Activated T-cell treated with anti-CD3 and anti-CD28 coated beads for 48 hours (primary cell): ENCODE data around the gene ADAM10.
"Not testable (repeated sequence)": the region's sequence is repeated elsewhere in the genome, so short reads cannot be mapped to it uniquely, and the experiment has no call there.

Experiments used
- DNase-seq: peaks from one replicate; pipeline ENCODE4 v3.0.0-alpha.2; 2020; ENCODE audit warnings: low read depth

Gene ADAM10

GRCh38 chr15:58676766-58677165, 72.7 kb downstream of the ADAM10 start:
- DNase-seq: no peak

DNA sequence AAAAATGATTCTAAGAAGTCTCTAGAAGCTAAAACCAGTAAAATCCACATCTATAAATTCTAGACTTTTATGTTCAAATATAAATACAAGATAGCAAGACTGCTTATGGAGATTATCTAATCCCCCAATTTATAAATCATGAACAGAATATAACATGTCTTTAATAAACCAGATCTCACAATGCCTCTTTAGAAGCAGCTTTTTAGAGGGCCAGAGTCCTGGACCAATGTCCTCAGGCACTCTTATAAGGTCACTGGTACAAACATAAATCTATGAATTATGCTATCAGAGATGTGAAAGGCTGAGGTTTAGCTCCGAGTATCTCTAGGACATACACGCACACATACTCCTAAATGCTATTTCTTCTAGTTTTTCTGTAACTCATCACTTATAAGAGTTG, 78.3 kb downstream of the ADAM10 start:
- DNase-seq: no peak

- DNase-seq: no peak
Observed at GRCh38 chr15:58669108-58669507, 80.4 kb downstream of the ADAM10 start.

DNA sequence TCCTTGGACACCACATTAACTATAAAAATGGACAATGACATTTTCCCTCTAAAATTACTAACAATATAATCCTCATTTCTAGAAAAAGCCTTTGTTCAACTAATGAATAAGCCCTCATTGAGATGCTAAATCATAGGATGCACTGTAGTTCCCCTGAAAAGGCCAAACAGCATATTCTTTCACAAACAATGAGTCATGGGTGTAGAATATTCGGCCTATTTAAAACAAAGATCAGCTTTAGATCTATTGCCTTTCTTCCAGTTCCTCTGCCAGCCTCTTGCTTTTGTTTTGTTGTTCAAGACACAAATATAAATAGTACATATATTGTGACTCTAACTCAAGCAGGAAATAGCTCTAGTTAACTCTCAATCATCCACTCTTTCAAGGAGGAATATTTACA, 82.5 kb downstream of the ADAM10 start:
- DNase-seq: no peak

GRCh38 chr15:58665672-58666071, 83.8 kb downstream of the ADAM10 start:
- DNase-seq: no peak

GRCh38 chr15:58650102-58650501, 99.4 kb downstream of the ADAM10 start:
- DNase-seq: no peak

DNA sequence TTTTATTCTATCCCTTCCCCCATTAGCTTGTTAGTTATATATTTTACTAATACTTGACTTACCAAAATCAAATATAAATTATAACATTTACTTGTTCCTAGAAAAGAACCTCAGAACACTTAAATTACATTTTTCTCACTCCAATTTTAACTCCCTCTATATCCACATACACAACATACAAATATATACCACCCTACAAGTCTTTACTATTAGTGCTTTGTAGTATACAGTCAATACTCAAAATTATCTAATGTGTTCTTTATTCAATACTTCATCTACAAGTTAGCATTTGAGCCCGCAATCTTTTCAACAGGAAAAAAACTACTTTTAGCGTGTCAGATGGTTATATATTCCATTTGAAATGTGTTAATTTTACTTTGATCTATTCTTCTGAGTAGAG, 100.3 kb downstream of the ADAM10 start:
- no peak for DNase-seq

DNA sequence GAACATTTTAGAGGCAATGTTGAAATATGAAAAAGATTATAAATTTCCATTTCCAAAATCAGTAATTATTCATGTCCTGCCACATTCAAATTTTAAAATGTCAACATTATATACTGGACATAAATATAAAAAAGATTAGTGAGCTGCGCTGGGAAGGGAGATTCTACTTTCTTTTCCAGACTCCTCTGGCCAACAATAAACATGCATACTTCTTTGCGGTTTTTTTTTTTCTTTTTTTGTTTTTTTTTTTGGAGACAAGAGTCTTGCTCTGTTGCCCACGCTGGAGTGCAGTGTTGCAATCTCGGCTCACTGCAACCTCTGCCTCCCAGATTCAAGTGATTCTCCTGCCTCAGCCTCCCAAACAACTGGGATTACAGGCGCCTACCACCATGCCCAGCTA, 105.5 kb downstream of the ADAM10 start:
- no peak for DNase-seq

DNA sequence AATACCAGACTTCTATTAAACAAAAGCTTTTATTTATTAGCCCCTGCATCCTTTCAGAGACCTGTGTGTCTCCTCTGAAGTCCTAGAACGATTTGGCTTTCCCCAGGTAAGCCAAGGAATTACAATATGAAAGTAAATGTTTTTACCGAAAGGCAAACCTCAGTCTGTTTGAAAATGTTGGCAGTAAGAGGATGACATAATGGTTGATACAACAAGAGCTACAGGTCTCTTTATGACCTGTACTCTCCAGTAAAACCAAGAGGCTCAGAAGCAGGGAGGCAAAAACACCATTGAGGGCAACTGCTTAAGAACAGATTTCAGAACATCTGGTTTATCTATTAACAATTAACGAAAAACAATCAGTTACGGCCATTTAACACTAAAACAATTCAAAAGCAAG, 107.8 kb downstream of the ADAM10 start:
- no peak for DNase-seq

DNA sequence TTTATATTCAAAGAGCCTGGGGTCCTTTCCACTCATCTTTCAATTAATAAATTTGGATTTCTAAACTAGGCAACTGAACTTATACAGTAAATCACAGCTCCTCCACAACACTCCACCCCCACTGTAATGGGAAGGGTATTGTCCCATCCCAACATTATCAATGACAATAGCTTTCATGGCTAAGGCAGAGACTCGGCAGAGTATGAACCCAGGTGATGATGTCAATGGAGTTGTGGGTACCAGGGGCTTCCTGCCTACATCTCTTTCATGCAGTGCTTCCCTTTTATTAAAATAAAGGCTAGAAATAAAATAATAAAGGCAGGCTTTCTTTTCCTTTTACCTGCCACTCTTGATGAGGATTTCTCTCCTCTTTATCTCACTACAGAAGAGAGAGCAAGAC, 109.5 kb downstream of the ADAM10 start:
- DNase-seq: no peak

GRCh38 chr15:58639002-58639756, 110.3 kb downstream of the ADAM10 start:
- no peak for DNase-seq

DNA sequence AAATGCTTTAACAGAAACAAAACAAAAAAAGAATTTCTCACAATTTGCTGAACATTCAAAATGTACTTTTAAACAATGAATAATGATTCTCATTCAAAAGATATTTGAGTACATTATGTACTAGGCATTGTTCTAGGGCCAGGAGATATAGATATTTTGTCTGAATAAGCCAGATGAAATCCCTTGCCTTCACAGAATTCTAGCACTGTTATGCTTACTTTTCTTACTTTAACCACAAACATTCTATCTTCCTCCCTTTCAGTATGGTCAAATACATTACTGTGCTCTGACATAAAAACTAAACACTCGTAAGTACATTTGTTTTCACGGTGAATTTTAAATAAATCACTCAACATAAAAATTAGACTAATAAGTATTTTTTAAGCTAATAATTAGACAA, 116.7 kb downstream of the ADAM10 start:
- DNase-seq: no peak

GRCh38 chr15:58631319-58631718, 118.2 kb downstream of the ADAM10 start:
- no peak for DNase-seq

GRCh38 chr15:58629625-58630024, 119.9 kb downstream of the ADAM10 start:
- DNase-seq: no peak

GRCh38 chr15:58628206-58628947, 121.1 kb downstream of the ADAM10 start:
- no peak for DNase-seq

- no peak for DNase-seq
Observed at GRCh38 chr15:58627701-58628100, 121.8 kb downstream of the ADAM10 start.

- DNase-seq: no peak
Observed at GRCh38 chr15:58627046-58627445, 122.5 kb downstream of the ADAM10 start.

- no peak for DNase-seq
Observed at GRCh38 chr15:58626378-58626777, 123.1 kb downstream of the ADAM10 start.

DNA sequence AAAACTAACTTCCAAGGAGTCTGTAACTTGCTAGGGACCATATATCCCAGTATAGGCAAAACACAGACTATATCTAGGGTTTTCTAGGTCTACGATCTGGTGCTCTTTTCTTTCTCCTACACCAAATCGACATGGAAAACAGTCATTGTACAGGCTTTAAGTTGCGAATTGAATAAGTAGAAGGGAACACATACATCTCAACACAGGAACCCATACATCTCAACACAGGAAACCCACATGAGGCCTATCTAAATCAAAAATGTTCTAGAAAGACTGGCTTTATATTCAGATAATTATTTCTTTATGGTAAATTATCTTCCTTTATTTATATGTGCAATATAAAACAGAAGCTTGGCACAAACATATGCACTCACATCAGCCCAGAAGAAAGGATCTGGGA, 126.6 kb downstream of the ADAM10 start:
- no peak for DNase-seq

DNA sequence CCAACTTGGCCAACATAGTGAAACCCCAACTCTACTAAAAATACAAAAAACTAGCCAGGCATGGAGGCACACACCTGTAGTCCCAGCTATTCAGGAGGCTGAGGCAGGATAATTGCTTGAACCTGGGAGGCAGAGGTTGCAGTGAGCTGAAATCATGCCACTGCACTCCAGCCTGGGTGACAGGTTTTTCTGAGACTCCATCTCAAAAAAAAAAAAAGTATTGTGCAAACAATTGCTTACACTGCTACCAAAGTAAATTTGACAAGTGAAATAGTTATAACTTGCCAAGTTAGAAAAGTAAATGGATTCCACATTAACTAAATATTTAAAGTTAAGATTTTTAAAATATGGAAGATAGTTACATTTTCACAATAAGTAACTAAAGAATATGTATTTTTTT, 129.2 kb downstream of the ADAM10 start:
- DNase-seq: not testable (repeated sequence)

- no peak for DNase-seq
Observed at GRCh38 chr15:58616171-58616570, 133.3 kb downstream of the ADAM10 start.

- DNase-seq: no peak
Observed at GRCh38 chr15:58611731-58612676, 137.5 kb downstream of the ADAM10 start.

- no peak for DNase-seq
Observed at GRCh38 chr15:58608711-58609110, 140.8 kb downstream of the ADAM10 start.
